Keratinocyte (primary cell): ENCODE data around the gene TNIK.

Experiments used
- CTCF ChIP-seq, 3 experiments: IDR thresholded peaks in 1 of 3; conservative IDR thresholded peaks in 1 of 3; optimal IDR thresholded peaks in 1 of 3; 2 replicates in 2 of 3; 3 replicates in 1 of 3; pipeline versions ENCODE3 to v1.5.1; 2011; ENCODE audit warnings: low read length in 3 of 3, mild to moderate bottlenecking in 3 of 3, moderate library complexity in 2 of 3, control low read depth in 1 of 3, inconsistent platforms in 1 of 3; ENCODE audit not compliant: insufficient read depth in 2 of 3; ENCODE audit errors: extremely low read depth in 1 of 3
- EZH2 ChIP-seq: IDR thresholded peaks from one replicate; pipeline ENCODE4 v1.6.1; 2012; ENCODE audit warnings: inconsistent platforms, mild to moderate bottlenecking, low read length, moderate library complexity

- TF ChIP-seq CTCF (optimal IDR thresholded peaks at IDR 0.05 in 1 of 3, IDR thresholded peaks at IDR 0.05 in 1 of 3, conservative IDR thresholded peaks at IDR 0.05 in 1 of 3; ENCODE audit: extremely low read depth in 1 of 3, insufficient read depth in 2 of 3, low read length in 3 of 3), result no peak
- no peak for TF ChIP-seq EZH2
Measured at GRCh38 chr3:171352387-171352935, 107.7 kb downstream of the TNIK start.
